Ishikawa (cell line): ENCODE data around the gene CFAP221.

ENCODE experiments used
- CEBPB ChIP-seq: IDR thresholded peaks from 2 replicates; pipeline ENCODE4 v1.6.1; 2012
- CREB1 ChIP-seq: IDR thresholded peaks from 2 replicates; pipeline ENCODE4 v1.6.1; 2012; ENCODE audit warnings: low read depth
- EGR1 ChIP-seq: IDR thresholded peaks from 2 replicates; pipeline ENCODE4 v1.6.1; 2012
- EP300 ChIP-seq: IDR thresholded peaks from 2 replicates; pipeline ENCODE4 v1.6.1; 2012; ENCODE audit warnings: borderline replicate concordance
- FOXM1 ChIP-seq: IDR thresholded peaks from 2 replicates; pipeline ENCODE4 v1.6.1; 2012; ENCODE audit warnings: low read depth, borderline replicate concordance
- NFIC ChIP-seq: IDR thresholded peaks from 2 replicates; pipeline ENCODE4 v1.6.1; 2012
- RAD21 ChIP-seq: IDR thresholded peaks from 2 replicates; pipeline ENCODE4 v1.6.1; 2012; ENCODE audit warnings: low read depth
- TAF1 ChIP-seq: IDR thresholded peaks from 2 replicates; pipeline ENCODE4 v1.6.1; 2012; ENCODE audit warnings: low read depth, mild to moderate bottlenecking
- TCF12 ChIP-seq: IDR thresholded peaks from 2 replicates; pipeline ENCODE4 v1.6.1; 2012; ENCODE audit warnings: low read depth
- TEAD4 ChIP-seq: IDR thresholded peaks from 2 replicates; pipeline ENCODE4 v1.6.1; 2012
- YY1 ChIP-seq: IDR thresholded peaks from 2 replicates; pipeline ENCODE4 v1.6.1; 2012; ENCODE audit warnings: low read depth
- ZBTB7A ChIP-seq: IDR thresholded peaks from 2 replicates; pipeline ENCODE4 v1.6.1; 2012; ENCODE audit warnings: low read depth
- TF ChIP-seq, protein P1 (sequence below): IDR thresholded peaks from 2 replicates; pipeline ENCODE4 v1.6.1; 2012; ENCODE audit warnings: low read depth, mild to moderate bottlenecking
- TF ChIP-seq, protein P2 (sequence below): IDR thresholded peaks from 2 replicates; pipeline ENCODE4 v1.6.1; 2012
- TF ChIP-seq, protein P3 (sequence below): IDR thresholded peaks from 2 replicates; pipeline ENCODE4 v1.6.1; 2012

Gene CFAP221

DNA sequence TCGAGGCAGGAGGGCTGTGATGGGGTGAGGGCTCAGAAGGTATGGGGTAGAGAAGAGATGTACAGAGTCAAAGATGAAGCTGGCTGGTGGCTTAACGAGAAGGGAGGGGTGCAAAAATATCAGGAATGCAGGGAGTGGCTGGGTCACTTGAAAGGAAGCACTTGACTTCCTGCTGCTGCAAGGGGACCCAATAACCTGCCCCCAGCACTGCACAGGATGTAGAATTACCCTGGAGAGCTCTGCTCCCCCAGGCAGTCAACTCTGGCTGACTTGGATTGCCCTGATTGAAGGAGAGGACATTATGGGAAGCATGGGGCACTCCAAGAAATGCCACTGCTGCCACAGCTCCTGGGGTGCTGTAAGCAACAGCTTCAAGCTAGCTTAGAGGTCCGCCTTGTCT, 41.8 kb downstream of the CFAP221 start:
- TF ChIP-seq EP300 = no peak
- no peak for TF ChIP-seq TAF1
- no peak for TF ChIP-seq CEBPB
- TF ChIP-seq YY1 = no peak
- no peak for TF ChIP-seq TCF12
- no peak for TF ChIP-seq RAD21
- TF ChIP-seq, protein P1, sequence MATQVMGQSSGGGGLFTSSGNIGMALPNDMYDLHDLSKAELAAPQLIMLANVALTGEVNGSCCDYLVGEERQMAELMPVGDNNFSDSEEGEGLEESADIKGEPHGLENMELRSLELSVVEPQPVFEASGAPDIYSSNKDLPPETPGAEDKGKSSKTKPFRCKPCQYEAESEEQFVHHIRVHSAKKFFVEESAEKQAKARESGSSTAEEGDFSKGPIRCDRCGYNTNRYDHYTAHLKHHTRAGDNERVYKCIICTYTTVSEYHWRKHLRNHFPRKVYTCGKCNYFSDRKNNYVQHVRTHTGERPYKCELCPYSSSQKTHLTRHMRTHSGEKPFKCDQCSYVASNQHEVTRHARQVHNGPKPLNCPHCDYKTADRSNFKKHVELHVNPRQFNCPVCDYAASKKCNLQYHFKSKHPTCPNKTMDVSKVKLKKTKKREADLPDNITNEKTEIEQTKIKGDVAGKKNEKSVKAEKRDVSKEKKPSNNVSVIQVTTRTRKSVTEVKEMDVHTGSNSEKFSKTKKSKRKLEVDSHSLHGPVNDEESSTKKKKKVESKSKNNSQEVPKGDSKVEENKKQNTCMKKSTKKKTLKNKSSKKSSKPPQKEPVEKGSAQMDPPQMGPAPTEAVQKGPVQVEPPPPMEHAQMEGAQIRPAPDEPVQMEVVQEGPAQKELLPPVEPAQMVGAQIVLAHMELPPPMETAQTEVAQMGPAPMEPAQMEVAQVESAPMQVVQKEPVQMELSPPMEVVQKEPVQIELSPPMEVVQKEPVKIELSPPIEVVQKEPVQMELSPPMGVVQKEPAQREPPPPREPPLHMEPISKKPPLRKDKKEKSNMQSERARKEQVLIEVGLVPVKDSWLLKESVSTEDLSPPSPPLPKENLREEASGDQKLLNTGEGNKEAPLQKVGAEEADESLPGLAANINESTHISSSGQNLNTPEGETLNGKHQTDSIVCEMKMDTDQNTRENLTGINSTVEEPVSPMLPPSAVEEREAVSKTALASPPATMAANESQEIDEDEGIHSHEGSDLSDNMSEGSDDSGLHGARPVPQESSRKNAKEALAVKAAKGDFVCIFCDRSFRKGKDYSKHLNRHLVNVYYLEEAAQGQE = no peak
- no peak for TF ChIP-seq EGR1
- no peak for TF ChIP-seq TEAD4

- TF ChIP-seq CREB1 = no peak
These were observed 46.6 kb downstream of the CFAP221 start for GRCh38 chr2:119590873-119591272.

DNA sequence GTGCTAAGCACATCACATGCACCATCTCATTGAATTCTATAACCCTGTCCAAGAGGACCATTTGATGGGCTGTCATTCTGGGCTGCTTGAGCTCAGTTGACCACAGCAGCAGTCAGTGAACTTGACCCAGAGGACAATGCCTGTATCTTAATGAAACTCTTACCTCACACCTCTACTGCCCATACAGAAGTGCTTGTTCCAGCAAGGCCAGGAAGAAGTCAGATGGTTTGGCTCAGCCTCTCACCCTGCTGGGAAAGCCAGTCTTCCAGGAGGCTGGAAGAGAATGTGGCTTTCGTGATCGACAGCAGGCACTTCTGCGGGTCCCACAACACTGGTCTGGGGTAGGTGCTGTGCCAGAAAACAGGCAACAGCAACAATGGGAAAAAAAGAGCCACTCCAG, 47.3 kb downstream of the CFAP221 start:
- TF ChIP-seq ZBTB7A (no peak), EGR1 (no peak)

GRCh38 chr2:119592436-119592835, 48.2 kb downstream of the CFAP221 start:
- TF ChIP-seq ZBTB7A (no peak), EGR1 (no peak), EP300 (no peak), CEBPB (no peak), TEAD4 (no peak), RAD21 (no peak), FOXM1 (no peak), TCF12 (no peak), CREB1 (no peak), YY1 (no peak), TAF1 (no peak)
- TF ChIP-seq, protein P1 = no peak
- TF ChIP-seq, protein P2, sequence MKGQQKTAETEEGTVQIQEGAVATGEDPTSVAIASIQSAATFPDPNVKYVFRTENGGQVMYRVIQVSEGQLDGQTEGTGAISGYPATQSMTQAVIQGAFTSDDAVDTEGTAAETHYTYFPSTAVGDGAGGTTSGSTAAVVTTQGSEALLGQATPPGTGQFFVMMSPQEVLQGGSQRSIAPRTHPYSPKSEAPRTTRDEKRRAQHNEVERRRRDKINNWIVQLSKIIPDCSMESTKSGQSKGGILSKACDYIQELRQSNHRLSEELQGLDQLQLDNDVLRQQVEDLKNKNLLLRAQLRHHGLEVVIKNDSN = no peak
- TF ChIP-seq, protein P3, sequence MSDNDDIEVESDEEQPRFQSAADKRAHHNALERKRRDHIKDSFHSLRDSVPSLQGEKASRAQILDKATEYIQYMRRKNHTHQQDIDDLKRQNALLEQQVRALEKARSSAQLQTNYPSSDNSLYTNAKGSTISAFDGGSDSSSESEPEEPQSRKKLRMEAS = no peak

DNA sequence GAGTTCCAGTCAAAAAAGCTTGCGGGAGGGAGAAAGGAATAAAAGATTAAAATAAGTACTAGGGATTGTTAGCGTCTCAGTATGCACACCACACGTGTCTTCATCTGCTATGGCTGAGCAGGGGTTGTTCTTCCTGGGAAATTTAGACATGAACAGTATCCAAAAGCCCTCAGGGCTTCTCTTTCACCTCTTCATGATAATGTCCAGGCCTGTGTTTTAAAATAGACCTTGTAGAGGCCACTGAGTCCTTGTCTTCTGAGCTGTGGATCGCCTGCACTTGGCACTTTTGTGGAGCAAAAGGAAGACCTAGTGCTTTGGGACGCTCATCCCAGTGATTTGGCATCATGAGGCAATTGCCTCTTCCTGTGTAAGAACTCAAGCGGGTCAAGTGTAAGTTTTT, 52.4 kb downstream of the CFAP221 start:
- TF ChIP-seq CEBPB (no peak), TCF12 (no peak), FOXM1 (no peak), TEAD4 (no peak), RAD21 (no peak), ZBTB7A (no peak), EP300 (no peak), EGR1 (no peak), CREB1 (no peak), YY1 (no peak)
- TF ChIP-seq, protein P2 = no peak

DNA sequence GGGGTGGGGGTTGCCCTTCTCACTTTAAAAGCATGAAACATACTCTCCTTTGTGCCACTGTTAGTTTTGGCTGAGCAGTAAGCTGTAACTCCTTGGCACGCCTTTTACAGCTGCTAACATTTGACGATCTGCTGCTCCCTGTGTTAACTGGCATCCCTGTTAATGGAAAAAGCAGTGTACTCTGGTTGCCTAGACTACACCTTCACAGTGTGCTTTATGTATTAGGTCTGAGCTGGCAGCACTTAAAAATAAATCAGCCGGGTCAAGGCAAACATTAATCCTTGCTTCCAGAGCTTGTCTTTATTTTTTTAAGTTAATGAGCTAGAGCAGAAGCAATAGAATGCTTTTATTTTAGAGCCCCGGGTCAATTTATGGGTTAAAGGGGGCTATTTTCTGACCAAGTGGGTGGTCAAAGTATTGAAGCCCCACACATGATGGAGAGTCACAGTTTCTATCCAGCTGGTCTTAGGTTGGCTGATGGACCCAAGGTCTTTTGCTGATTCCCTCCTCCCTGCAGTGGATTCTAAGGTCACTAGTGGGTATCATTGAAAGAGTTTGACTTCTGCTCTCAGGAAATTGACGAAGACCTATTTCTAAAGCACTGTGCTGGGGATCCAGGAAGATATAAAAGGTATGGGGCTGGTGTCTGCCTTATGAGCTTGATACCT, 54.5 kb downstream of the CFAP221 start:
- TF ChIP-seq CREB1 (no peak), YY1 (no peak), RAD21 (no peak), NFIC (no peak), EGR1 (no peak), CEBPB (no peak), TEAD4 (no peak), TAF1 (no peak), ZBTB7A (no peak), TCF12 (no peak), EP300 (no peak), FOXM1 (no peak)
- TF ChIP-seq, protein P2 = no peak
- TF ChIP-seq, protein P1 = no peak
- TF ChIP-seq, protein P3 = no peak
